Activated CD4-positive, CD25-positive, alpha-beta regulatory T cell (primary cell): ENCODE results near the gene TAF7.
"Not testable (repeated sequence)": the region's sequence is repeated elsewhere in the genome, so short reads cannot be mapped to it uniquely, and the experiment has no call there.

Source experiments
- DNase-seq, 4 experiments: peaks; one replicate each; lab custom pipeline; 2025; lab: John Stamatoyannopoulos, UW

Gene TAF7

GRCh38 chr5:141338538-141339306, 18.1 kb upstream of the TAF7 start, which contains the start of gene PCDHGA2:
PCDHGA2 (plus strand) TSS chr5:141338760.
- no peak for DNase-seq

- not testable (repeated sequence) for DNase-seq
These were observed 12.0 kb upstream of the TAF7 start for GRCh38 chr5:141332571-141332970.

DNA sequence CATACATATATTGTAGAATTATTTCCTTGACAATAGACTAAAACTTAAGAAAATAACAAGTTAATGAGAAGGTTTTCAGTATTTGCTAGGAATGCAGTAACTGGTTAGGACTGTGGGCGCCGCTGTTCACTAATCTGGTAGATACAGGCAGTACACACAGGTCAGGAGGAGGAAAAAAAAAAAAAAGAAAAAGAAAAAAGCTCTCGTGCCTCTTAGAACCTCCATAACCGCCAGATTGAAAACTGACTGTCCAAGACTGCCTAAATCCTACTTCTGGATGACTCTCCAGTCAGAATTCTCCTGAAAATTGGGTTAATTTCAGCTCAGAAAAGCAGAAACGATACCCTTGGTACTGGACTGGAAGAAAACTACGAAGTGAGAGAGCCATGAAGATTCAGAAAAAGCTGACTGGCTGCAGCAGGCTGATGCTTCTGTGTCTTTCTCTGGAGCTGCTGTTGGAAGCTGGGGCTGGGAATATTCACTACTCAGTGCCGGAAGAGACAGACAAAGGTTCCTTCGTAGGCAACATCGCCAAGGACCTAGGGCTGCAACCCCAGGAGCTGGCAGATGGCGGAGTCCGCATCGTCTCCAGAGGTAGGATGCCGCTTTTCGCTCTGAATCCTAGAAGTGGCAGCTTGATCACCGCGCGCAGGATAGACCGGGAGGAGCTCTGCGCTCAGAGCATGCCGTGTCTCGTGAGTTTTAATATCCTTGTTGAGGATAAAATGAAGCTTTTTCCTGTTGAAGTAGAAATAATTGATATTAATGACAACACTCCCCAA, 9.9 kb upstream of the TAF7 start, which contains the start of gene PCDHGA1:
Gene PCDHGA1, plus strand, starts transcription at position 216 of the 782 bp plus-strand sequence.
- DNase-seq: no peak

- no peak for DNase-seq
These were observed 7.6 kb upstream of the TAF7 start for GRCh38 chr5:141328231-141328630.

- DNase-seq: peak; percentile 9 to 45 (median 33)
These were observed 5.7 kb upstream of the TAF7 start for GRCh38 chr5:141326088-141326854.

DNA sequence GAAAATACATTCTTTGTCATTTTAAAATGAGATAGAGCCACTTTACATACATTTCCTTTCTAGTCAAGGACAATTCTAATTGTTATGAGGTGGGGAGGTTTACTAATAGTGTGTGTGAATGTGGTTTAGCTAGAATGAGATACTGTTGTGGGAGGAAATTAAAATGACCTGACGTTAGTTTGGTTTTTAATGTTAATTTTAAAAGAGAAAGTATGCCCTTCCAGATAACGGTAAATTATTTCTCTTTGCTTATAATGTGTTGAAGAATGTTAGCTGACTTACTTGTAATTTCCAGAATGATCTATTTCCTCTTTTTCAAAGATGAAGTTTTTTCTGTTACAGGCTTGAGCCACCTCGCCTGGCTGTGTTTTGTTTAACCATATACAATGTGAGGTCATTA, 1.7 kb upstream of the TAF7 start:
- DNase-seq: no peak

DNA sequence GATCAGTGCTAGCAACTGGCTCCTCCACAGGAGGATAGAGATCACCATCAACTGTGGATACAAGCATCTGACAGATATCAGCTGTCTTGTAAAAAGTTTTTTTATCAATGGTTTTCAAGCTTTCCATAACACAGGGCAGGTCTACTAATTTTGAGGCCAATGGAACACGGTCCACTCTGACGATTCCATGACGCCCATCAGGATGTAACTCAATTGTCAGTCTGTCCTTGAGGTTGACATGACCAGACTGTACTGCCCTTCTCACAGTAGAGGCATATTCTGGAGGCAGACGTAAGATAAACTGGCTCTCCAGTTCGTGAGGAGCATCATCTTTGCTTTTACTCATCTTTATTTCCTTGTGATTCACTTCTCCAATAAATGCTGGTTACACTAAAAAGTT, 885 bp downstream of the TAF7 start:
- no peak for DNase-seq

GRCh38 chr5:141319202-141319601, 1.4 kb downstream of the TAF7 start:
- DNase-seq: no peak

- not testable (repeated sequence) for DNase-seq
These were observed 3.6 kb downstream of the TAF7 start for GRCh38 chr5:141316963-141317362.

GRCh38 chr5:141313711-141314110, 6.9 kb downstream of the TAF7 start:
- DNase-seq: no peak

DNA sequence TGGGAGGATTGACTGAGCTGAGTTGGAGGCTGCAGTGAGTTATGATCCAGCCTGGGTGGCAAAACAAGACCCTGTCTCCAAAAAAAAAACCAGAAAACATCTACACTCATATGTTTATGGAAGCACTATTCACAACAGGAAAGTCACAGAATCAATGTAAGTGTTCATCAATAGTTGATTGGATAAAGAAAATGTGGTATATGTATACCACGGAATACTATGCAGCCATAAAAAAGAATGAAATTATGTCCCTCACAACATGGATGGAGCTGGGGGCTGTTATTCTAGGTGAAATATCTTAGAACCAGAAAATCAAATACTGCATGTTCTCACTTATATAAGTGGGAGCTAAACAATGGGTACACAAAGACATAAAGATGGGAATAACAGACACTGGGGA, 14.0 kb downstream of the TAF7 start:
- no peak for DNase-seq

- no peak for DNase-seq
These were observed 16.8 kb downstream of the TAF7 start, which contains the start of gene SLC25A2 for GRCh38 chr5:141303756-141304155. SLC25A2 (minus strand) TSS chr5:141304049; CDS start chr5:141303865, 184 bp downstream.

GRCh38 chr5:141298376-141298775, 22.2 kb downstream of the TAF7 start:
- DNase-seq: no peak

GRCh38 chr5:141272906-141273305, 47.7 kb downstream of the TAF7 start:
- no peak for DNase-seq

- DNase-seq: no peak
These were observed 51.4 kb downstream of the TAF7 start for GRCh38 chr5:141269195-141269594.
